Gastroesophageal sphincter (tissue), 3 donors: Measurements from ENCODE around the gene PARD3.

Experiments used
- POLR2A ChIP-seq, 2 donors: fragments of 450-650 bp; IDR thresholded peaks; one replicate each; pipeline ENCODE4 v1.6.1; 2017; ENCODE audit warnings: antibody characterized with exemption in 2 of 2, mild to moderate bottlenecking in 2 of 2, moderate library complexity in 1 of 2
- TF ChIP-seq, protein P1 (sequence below), 4 experiments: fragments of 200-600 bp in 2 of 4; fragments of 450-650 bp in 2 of 4; sonication (generic) in 1 of 4; IDR thresholded peaks; one replicate each; pipeline ENCODE4 v1.5.1; 2017 to 2019; ENCODE audit warnings: antibody characterized with exemption in 4 of 4, mild to moderate bottlenecking in 2 of 4, moderate library complexity in 2 of 4

DNA sequence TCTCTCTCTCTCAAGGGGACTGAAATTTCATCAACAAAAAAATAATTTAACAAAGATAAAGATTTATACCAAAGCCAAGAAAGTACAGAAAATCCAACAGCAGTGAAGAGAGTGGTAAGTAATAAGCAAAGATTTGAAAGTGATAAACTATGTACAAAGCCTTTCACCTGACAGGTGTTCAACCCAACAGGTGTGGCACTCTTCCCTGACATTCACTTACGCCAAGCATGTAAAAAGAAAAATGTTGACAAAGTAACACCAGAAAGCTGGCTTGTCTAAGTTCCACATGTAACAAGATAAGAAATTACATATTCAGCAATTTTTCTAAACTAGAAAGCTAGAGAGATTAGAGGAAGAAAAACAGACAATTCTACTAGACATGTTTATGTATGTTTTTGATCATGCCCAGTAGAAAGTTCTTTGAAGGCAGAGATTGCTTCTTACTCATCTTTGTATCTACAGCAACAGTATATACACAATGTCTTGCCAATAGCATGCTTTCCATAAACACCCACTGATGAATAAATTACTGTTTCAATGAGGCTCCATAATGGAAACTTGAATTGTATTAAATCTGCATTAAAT lies 468.5 kb downstream of the PARD3 start:
- TF ChIP-seq, protein P1, sequence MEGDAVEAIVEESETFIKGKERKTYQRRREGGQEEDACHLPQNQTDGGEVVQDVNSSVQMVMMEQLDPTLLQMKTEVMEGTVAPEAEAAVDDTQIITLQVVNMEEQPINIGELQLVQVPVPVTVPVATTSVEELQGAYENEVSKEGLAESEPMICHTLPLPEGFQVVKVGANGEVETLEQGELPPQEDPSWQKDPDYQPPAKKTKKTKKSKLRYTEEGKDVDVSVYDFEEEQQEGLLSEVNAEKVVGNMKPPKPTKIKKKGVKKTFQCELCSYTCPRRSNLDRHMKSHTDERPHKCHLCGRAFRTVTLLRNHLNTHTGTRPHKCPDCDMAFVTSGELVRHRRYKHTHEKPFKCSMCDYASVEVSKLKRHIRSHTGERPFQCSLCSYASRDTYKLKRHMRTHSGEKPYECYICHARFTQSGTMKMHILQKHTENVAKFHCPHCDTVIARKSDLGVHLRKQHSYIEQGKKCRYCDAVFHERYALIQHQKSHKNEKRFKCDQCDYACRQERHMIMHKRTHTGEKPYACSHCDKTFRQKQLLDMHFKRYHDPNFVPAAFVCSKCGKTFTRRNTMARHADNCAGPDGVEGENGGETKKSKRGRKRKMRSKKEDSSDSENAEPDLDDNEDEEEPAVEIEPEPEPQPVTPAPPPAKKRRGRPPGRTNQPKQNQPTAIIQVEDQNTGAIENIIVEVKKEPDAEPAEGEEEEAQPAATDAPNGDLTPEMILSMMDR (IDR thresholded peaks at IDR 0.05): no peak
- no peak for TF ChIP-seq POLR2A (IDR thresholded peaks at IDR 0.05)
